ENCODE measurements around the gene EML3. TPM values are rescaled to one million over a fixed set of nuclear protein-coding genes. Genes with fewer than 3 reads are reported as not detected.
A peak's percentile ranks its signal among the peaks of the same experiment; 100 is the strongest.

The EML3 gene
- total RNA-seq, 1 donor from 2014 or later = 164 TPM

GRCh38 chr11:62611705-62612365 is 740 bp downstream of the EML3 start:
- Mint-ChIP-seq H3K27ac (peak overlapping the region; percentile 97), H3K4me3 (peak overlapping the region; percentile 96), H3K27me3 (ENCODE audit: insufficient read depth) (no peaks in the 10 kb centered on the region), H3K36me3 (ENCODE audit: low read depth) (peaks cover 21% of the 10 kb centered on the region), H3K9me3 (no peaks in the 10 kb centered on the region), H3K4me1 (ENCODE audit: low read depth) (peaks cover 32% of the 10 kb centered on the region)
- no peak for DNase-seq (ENCODE audit: low spot score)
- intact Hi-C loops (cut with micrococcal nuclease) = loop anchor here (1.0 to 5.0 kb wide), 6 partner anchors 10 to 140 kb away; partner anchors contain the start of genes C11orf98, CSKMT, GANAB and INTS5

- Mint-ChIP-seq H3K4me3 (peak overlapping the region; percentile 96), H3K27me3 (ENCODE audit: insufficient read depth) (no peaks in the 10 kb centered on the region), H3K4me1 (ENCODE audit: low read depth) (peaks cover 32% of the 10 kb centered on the region), H3K36me3 (ENCODE audit: low read depth) (peaks cover 16% of the 10 kb centered on the region), H3K9me3 (no peaks in the 10 kb centered on the region), H3K27ac (peak overlapping the region; percentile 97)
- no peak for DNase-seq (ENCODE audit: low spot score)
- intact Hi-C loops (cut with micrococcal nuclease) = loop anchor here (5.0 kb wide), 1 partner anchor 141 kb away; the partner anchor contains the start of gene ZBTB3
Measured at GRCh38 chr11:62610814-62611704, 1.5 kb downstream of the EML3 start.

DNA sequence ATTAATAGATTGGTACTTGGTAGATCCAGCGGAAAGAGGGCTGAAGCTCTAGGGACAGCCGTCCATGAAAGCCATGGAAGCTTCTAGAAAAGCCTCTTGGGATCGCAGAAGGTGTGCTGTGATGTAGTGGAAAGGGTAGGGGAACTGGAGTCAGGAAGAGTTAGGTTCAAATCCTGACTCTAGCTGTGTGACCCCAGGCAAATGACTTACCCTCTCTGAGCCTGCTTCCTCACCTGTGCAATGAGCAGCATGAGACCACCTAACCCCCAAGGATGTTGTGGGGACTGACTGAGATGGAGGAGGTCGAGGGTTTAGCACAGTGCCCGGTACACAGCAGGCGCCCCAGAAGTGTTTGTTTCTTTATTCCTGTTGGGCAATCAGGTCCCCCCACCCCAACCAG is 2.2 kb downstream of the EML3 start:
- H3K27ac Mint-ChIP-seq = peak overlapping the region; percentile 88
- H3K36me3 Mint-ChIP-seq (ENCODE audit: low read depth) = peaks cover 16% of the 10 kb centered on the region
- intact Hi-C loops (cut with micrococcal nuclease) = loop anchor here (5.0 kb wide), 1 partner anchor 142 kb away; the partner anchor contains the start of gene ZBTB3
- no peaks in the 10 kb centered on the region for H3K27me3 Mint-ChIP-seq (ENCODE audit: insufficient read depth)
- no peak for DNase-seq (ENCODE audit: low spot score)
- peaks cover 32% of the 10 kb centered on the region for H3K4me1 Mint-ChIP-seq (ENCODE audit: low read depth)
- H3K9me3 Mint-ChIP-seq = no peaks in the 10 kb centered on the region
- H3K4me3 Mint-ChIP-seq = peak overlapping the region; percentile 96

DNA sequence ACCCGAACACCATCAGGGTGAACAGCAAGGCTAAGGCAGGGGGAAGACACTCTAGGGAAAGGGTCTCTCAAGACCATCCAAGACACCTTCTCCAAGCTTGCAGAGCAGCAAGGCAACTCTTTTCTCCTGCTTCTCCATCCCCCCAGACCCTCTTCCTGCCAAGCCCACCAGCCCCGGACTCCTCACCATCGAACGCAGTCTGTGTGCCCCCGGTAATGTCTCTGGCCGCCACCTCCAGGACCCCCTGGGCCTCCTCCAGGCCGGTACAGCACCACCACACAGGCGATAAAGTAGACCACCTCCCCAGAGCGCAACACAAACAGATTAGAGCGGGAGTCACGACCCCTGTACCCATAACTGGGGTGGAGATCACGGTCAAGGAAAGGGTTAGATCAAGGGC is 3.8 kb downstream of the EML3 start:
- intact Hi-C loops (cut with micrococcal nuclease) = no loop called here
- Mint-ChIP-seq H3K4me3 (peak overlapping the region; percentile 32), H3K27me3 (ENCODE audit: insufficient read depth) (no peaks in the 10 kb centered on the region), H3K4me1 (ENCODE audit: low read depth) (peaks cover 26% of the 10 kb centered on the region), H3K27ac (peak overlapping the region; percentile 1), H3K36me3 (ENCODE audit: low read depth) (peaks cover 24% of the 10 kb centered on the region), H3K9me3 (no peaks in the 10 kb centered on the region)
- no peak for DNase-seq (ENCODE audit: low spot score)

DNA sequence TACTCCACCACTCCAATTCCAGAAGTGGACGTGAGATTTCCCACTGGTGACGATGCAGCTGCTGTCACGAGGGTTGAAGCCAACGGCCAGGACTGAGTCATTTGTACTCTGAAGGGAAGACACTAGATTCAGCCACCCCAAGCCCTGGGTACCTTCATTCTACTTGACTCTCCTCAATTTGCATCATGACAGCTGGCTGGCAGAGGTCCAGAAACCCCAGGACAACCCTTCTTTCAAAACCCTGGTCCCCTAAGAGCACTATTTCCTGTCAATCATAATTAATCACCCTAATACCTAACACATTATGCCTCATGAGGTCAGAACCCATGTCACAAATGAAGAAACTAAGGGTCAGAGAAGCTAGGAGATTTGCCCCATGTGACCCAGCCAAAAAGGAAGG is 4.9 kb downstream of the EML3 start:
- DNase-seq (ENCODE audit: low spot score) = no peak
- no peak overlapping the region for H3K27ac Mint-ChIP-seq
- H3K9me3 Mint-ChIP-seq = no peaks in the 10 kb centered on the region
- intact Hi-C loops (cut with micrococcal nuclease) = no loop called here
- H3K4me3 Mint-ChIP-seq = no peak overlapping the region
- peaks cover 34% of the 10 kb centered on the region for H3K4me1 Mint-ChIP-seq (ENCODE audit: low read depth)
- peaks cover 34% of the 10 kb centered on the region for H3K36me3 Mint-ChIP-seq (ENCODE audit: low read depth)
- no peaks in the 10 kb centered on the region for H3K27me3 Mint-ChIP-seq (ENCODE audit: insufficient read depth)

DNA sequence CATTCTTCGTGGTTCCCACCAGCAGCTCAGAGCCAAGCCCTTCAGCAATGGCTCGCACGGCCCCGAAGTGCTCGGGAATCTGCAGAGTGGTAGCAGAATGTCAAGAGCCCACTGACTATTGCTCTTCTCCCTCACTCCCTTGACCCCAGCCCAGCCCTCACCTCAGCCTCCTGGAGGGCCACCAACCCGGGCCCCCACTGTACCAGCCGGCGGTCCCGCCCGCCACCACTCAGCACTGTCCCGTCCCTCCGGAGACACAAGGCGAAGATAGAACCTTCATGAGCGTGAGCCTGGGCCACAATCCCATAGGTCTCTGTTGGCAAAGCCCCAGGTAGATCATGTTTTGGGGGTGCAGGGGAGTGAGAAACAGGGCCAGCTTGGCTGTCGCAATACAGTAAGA is 6.7 kb downstream of the EML3 start:
- H3K4me1 Mint-ChIP-seq (ENCODE audit: low read depth) = peaks cover 39% of the 10 kb centered on the region
- H3K9me3 Mint-ChIP-seq = no peaks in the 10 kb centered on the region
- no peaks in the 10 kb centered on the region for H3K27me3 Mint-ChIP-seq (ENCODE audit: insufficient read depth)
- H3K27ac Mint-ChIP-seq = no peak overlapping the region
- H3K36me3 Mint-ChIP-seq (ENCODE audit: low read depth) = peaks cover 40% of the 10 kb centered on the region
- no peak overlapping the region for H3K4me3 Mint-ChIP-seq
- intact Hi-C loops (cut with micrococcal nuclease) = no loop called here
- DNase-seq (ENCODE audit: low spot score) = no peak

DNA sequence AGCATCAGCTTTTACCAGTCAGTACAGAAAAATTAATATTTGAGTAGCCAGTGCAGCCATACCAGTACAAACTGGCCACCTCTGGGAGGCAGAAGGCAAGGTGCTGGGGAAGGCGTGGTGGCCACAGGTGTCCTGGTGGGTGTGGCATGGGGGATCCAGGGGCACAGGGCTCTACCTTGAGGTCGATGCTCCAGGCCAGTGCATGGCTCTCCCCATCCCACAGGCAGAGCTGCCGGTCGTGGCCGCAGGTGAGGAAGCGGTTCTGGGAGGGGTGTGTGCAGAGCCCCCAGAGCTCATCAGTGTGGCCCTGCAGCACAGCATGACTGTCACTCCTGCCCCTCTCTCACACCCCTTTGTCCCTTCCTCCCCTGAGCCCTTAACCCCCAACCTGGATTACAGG is 7.1 kb downstream of the EML3 start:
- Mint-ChIP-seq H3K9me3 (no peaks in the 10 kb centered on the region), H3K27me3 (ENCODE audit: insufficient read depth) (no peaks in the 10 kb centered on the region), H3K4me1 (ENCODE audit: low read depth) (peaks cover 37% of the 10 kb centered on the region), H3K27ac (no peak overlapping the region), H3K4me3 (no peak overlapping the region), H3K36me3 (ENCODE audit: low read depth) (peaks cover 44% of the 10 kb centered on the region)
- DNase-seq (ENCODE audit: low spot score) = no peak
- intact Hi-C loops (cut with micrococcal nuclease) = no loop called here

DNA sequence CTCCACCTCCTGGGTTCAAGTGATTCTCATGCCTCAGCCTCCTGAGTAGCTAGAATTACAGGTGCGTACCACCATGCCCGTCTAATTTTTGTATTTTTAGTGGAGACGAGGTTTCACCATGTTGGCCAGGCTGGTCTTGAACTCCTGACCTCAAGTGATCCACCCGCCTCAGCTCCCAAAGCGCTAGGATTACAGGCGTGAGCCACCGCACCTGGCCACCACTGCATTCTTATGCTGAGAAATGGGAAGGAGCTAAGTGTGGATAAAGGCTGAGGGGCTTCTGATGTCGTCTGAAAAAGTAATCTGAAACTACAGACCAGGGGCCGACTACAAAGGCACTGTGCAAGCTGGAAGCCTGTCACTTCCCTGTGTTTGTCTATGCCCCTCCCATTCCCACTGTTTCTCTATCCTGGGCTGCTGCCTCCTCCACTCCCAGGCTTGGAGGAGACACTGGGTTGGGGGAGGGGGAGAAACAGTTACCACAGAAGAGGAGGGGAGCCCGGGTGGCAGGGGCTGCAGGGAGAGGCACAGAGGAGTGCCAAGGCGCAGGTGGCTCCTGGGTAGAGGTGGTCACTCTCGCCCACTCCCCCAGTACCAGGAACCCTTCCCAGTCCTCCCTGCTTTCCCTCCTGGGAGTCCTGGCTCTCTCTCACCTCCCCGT is 8.0 kb downstream of the EML3 start:
- peaks cover 47% of the 10 kb centered on the region for H3K36me3 Mint-ChIP-seq (ENCODE audit: low read depth)
- H3K4me3 Mint-ChIP-seq = no peak overlapping the region
- intact Hi-C loops (cut with micrococcal nuclease) = no loop called here
- H3K9me3 Mint-ChIP-seq = no peaks in the 10 kb centered on the region
- H3K4me1 Mint-ChIP-seq (ENCODE audit: low read depth) = peaks cover 37% of the 10 kb centered on the region
- DNase-seq (ENCODE audit: low spot score) = no peak
- no peak overlapping the region for H3K27ac Mint-ChIP-seq
- no peaks in the 10 kb centered on the region for H3K27me3 Mint-ChIP-seq (ENCODE audit: insufficient read depth)

- intact Hi-C loops (cut with micrococcal nuclease) = no loop called here
- H3K9me3 Mint-ChIP-seq = no peaks in the 10 kb centered on the region
- H3K27ac Mint-ChIP-seq = peak overlapping the region; percentile 57
- peaks cover 54% of the 10 kb centered on the region for H3K36me3 Mint-ChIP-seq (ENCODE audit: low read depth)
- no peaks in the 10 kb centered on the region for H3K27me3 Mint-ChIP-seq (ENCODE audit: insufficient read depth)
- H3K4me1 Mint-ChIP-seq (ENCODE audit: low read depth) = peaks cover 40% of the 10 kb centered on the region
- peak overlapping the region; percentile 67 for H3K4me3 Mint-ChIP-seq
- no peak for DNase-seq (ENCODE audit: low spot score)
Measured at GRCh38 chr11:62603776-62604299, 8.7 kb downstream of the EML3 start.

- Mint-ChIP-seq H3K4me1 (ENCODE audit: low read depth) (peaks cover 48% of the 10 kb centered on the region), H3K9me3 (no peaks in the 10 kb centered on the region), H3K27ac (peak overlapping the region; percentile 57), H3K27me3 (ENCODE audit: insufficient read depth) (no peaks in the 10 kb centered on the region), H3K4me3 (peak overlapping the region; percentile 67), H3K36me3 (ENCODE audit: low read depth) (peaks cover 59% of the 10 kb centered on the region)
- intact Hi-C loops (cut with micrococcal nuclease) = no loop called here
- no peak for DNase-seq (ENCODE audit: low spot score)
Measured at GRCh38 chr11:62603072-62603408, 9.5 kb downstream of the EML3 start.

GRCh38 chr11:62602141-62603071 is 10.2 kb downstream of the EML3 start:
- intact Hi-C loops (cut with micrococcal nuclease) = no loop called here
- Mint-ChIP-seq H3K36me3 (ENCODE audit: low read depth) (peaks cover 60% of the 10 kb centered on the region), H3K9me3 (no peaks in the 10 kb centered on the region)

More at GRCh38 chr11:62602141-62603071, 10.2 kb downstream of the EML3 start:
- Mint-ChIP-seq H3K27ac (peak overlapping the region; percentile 92), H3K4me3 (peak overlapping the region; percentile 95), H3K27me3 (ENCODE audit: insufficient read depth) (no peaks in the 10 kb centered on the region), H3K4me1 (ENCODE audit: low read depth) (peaks cover 54% of the 10 kb centered on the region)
- no peak for DNase-seq (ENCODE audit: low spot score)

Data from activated T-helper 1 cell treated with anti-CD3 and anti-CD28 coated beads, Interleukin-12 subunit alpha, Interleukin-12 subunit beta, Interleukin-2, Interleukin-4 antibody, amounts not matched to agents 30 ng/mL and 10 ng/mL and 1 ng/mL, durations not matched to agents 14 hours and 24 hours and 36 hours (primary cell).